ENCODE data around the gene SMIM27. TPM values are rescaled to one million over a fixed set of nuclear protein-coding genes. Genes with fewer than 3 reads are reported as not detected.

SMIM27 gene
- total RNA-seq, 2 experiments from 2014 or later, result 12.7 to 16.8 TPM

Other genes starting within 250 kb of the SMIM27 start
- gene ACO1, start 167.7 kb upstream of the SMIM27 start, total RNA-seq, result 1 to 10 TPM; 3.1 TPM
- gene RIGI, start 26.1 kb upstream of the SMIM27 start, total RNA-seq, result 1 to 10 TPM; 4.9 to 5.0 TPM
- gene TOPORS, start 259 bp downstream of the SMIM27 start, total RNA-seq, result 10 to 100 TPM; 40.8 to 41.8 TPM
- 10 to 100 TPM; 11.9 to 12.3 TPM for gene NDUFB6, start 20.8 kb downstream of the SMIM27 start, total RNA-seq
- gene TAF1L, start 83.3 kb downstream of the SMIM27 start, total RNA-seq, result under 1 TPM in 1 of 2 experiments, not detected in 1; 0.06 TPM
- gene TMEM215, start 231.2 kb downstream of the SMIM27 start, total RNA-seq, result not detected

Data from CD4-positive, alpha-beta T cell (primary cell).